ENCODE results near the gene ZDHHC11B. TPM values are rescaled to one million over a fixed set of nuclear protein-coding genes. Genes with fewer than 3 reads are reported as not detected.
"Not testable (repeated sequence)": the region's sequence is repeated elsewhere in the genome, so short reads cannot be mapped to it uniquely, and the experiment has no call there.

ZDHHC11B gene
- total RNA-seq, 6 experiments from 2014 or later: 0.17 to 0.19 TPM; not detected in 4

DNA sequence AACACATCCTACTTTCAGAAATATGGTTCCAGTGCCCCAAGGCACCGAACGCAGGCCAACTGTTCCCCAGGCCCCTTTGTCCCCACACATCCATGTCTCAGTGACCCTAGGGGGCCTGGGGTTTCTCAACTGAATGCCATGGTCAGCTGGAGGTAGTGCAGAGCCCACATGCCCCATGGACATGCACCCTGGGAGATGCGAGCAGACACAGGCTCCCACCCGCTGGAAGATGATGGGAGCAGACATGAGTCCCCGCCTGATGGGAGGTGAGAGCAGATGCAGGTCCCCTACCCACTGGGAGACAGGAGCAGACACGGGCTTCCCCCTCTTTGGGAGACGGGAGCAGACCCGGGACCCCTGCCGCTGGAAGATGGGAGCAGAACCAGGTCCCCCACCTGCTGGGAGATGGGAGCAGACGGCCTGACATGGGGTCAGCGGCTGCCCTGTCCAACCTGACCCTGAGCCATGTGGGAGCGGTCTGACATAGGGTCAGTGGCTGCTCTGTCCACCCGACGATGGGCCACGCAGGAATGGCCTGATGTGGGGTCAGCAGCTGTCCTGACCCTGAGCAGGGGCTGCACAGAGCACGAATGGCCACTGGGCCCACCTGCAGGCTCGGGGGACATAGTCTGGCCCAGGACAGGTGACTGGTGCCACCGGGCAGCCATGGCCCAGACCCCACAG lies 18.4 kb downstream of the ZDHHC11B start:
- no peaks in the 10 kb centered on the region for H3K4me1 Mint-ChIP-seq (ENCODE audit: low read depth)
- H3K9me3 Mint-ChIP-seq: peaks cover 10% of the 10 kb centered on the region; the same call in 1 of the 2 replicates
- no peak overlapping the region for H3K4me3 Mint-ChIP-seq
- no peaks in the 10 kb centered on the region for H3K36me3 Mint-ChIP-seq (ENCODE audit: low read depth)
- peaks cover 24% of the 10 kb centered on the region for H3K27me3 Mint-ChIP-seq (ENCODE audit: insufficient read depth)
- TF ChIP-seq, protein P1, sequence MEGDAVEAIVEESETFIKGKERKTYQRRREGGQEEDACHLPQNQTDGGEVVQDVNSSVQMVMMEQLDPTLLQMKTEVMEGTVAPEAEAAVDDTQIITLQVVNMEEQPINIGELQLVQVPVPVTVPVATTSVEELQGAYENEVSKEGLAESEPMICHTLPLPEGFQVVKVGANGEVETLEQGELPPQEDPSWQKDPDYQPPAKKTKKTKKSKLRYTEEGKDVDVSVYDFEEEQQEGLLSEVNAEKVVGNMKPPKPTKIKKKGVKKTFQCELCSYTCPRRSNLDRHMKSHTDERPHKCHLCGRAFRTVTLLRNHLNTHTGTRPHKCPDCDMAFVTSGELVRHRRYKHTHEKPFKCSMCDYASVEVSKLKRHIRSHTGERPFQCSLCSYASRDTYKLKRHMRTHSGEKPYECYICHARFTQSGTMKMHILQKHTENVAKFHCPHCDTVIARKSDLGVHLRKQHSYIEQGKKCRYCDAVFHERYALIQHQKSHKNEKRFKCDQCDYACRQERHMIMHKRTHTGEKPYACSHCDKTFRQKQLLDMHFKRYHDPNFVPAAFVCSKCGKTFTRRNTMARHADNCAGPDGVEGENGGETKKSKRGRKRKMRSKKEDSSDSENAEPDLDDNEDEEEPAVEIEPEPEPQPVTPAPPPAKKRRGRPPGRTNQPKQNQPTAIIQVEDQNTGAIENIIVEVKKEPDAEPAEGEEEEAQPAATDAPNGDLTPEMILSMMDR (IDR thresholded peaks at IDR 0.05): no peak
- no peak for DNase-seq
- no peak overlapping the region for H3K27ac Mint-ChIP-seq

GRCh38 chr5:763998-764781 lies 20.3 kb downstream of the ZDHHC11B start:
- Mint-ChIP-seq H3K4me1 (ENCODE audit: low read depth) (no peaks in the 10 kb centered on the region), H3K36me3 (ENCODE audit: low read depth) (no peaks in the 10 kb centered on the region), H3K4me3 (no peak overlapping the region), H3K9me3 (peaks cover 10% of the 10 kb centered on the region; the same call in 1 of the 2 replicates), H3K27me3 (ENCODE audit: insufficient read depth) (peaks cover 26% of the 10 kb centered on the region), H3K27ac (no peak overlapping the region)
- TF ChIP-seq, protein P1 (IDR thresholded peaks at IDR 0.05): no peak
- DNase-seq: no peak

GRCh38 chr5:763397-763796 lies 21.1 kb downstream of the ZDHHC11B start:
- no peak overlapping the region for H3K27ac Mint-ChIP-seq

GRCh38 chr5:762996-763395 lies 21.5 kb downstream of the ZDHHC11B start:
- H3K36me3 Mint-ChIP-seq (ENCODE audit: low read depth); H3K4me3 Mint-ChIP-seq; H3K9me3 Mint-ChIP-seq; H3K27ac Mint-ChIP-seq; H3K4me1 Mint-ChIP-seq (ENCODE audit: low read depth); DNase-seq: not testable (repeated sequence)
- H3K27me3 Mint-ChIP-seq (ENCODE audit: insufficient read depth): peaks cover 30% of the 10 kb centered on the region

More at GRCh38 chr5:763397-763796, 21.1 kb downstream of the ZDHHC11B start:
- no peak overlapping the region for H3K4me3 Mint-ChIP-seq
- TF ChIP-seq, protein P1 (IDR thresholded peaks at IDR 0.05): no peak
- no peaks in the 10 kb centered on the region for H3K36me3 Mint-ChIP-seq (ENCODE audit: low read depth)
- peaks cover 10% of the 10 kb centered on the region; the same call in 1 of the 2 replicates for H3K9me3 Mint-ChIP-seq
- H3K27me3 Mint-ChIP-seq (ENCODE audit: insufficient read depth): peaks cover 30% of the 10 kb centered on the region
- DNase-seq: no peak
- H3K4me1 Mint-ChIP-seq (ENCODE audit: low read depth): no peaks in the 10 kb centered on the region

GRCh38 chr5:761854-762710 lies 22.4 kb downstream of the ZDHHC11B start:
- H3K4me1 Mint-ChIP-seq (ENCODE audit: low read depth): no peaks in the 10 kb centered on the region

More at GRCh38 chr5:761854-762710, 22.4 kb downstream of the ZDHHC11B start:
- TF ChIP-seq, protein P1 (IDR thresholded peaks at IDR 0.05): no peak
- Mint-ChIP-seq H3K36me3 (ENCODE audit: low read depth) (no peaks in the 10 kb centered on the region), H3K27me3 (ENCODE audit: insufficient read depth) (peaks cover 34% of the 10 kb centered on the region), H3K9me3 (peaks cover 10% of the 10 kb centered on the region; the same call in 1 of the 2 replicates), H3K4me3 (no peak overlapping the region), H3K27ac (no peak overlapping the region)
- DNase-seq: no peak

All from HFFc6 (cell line).